Endothelial cell of umbilical vein (primary cell): Measurements from ENCODE around the gene MOB2.

ENCODE experiments used
- CTCF ChIP-seq, 2 donors: IDR thresholded peaks; 1 replicate in 1 of 2; 2 replicates in 1 of 2; pipeline ENCODE4 v1.5.1; 2011; ENCODE audit warnings: low read length in 2 of 2, mild to moderate bottlenecking in 2 of 2, moderate library complexity in 2 of 2, control low read depth in 1 of 2, inconsistent platforms in 1 of 2, low read depth in 1 of 2; ENCODE audit not compliant: insufficient read depth in 1 of 2; ENCODE audit errors: extremely low read depth in 1 of 2
- EZH2 ChIP-seq: IDR thresholded peaks from 2 replicates; pipeline ENCODE4 v1.6.1; 2012; ENCODE audit warnings: borderline replicate concordance, low read depth, mild to moderate bottlenecking, moderate library complexity, low read length, inconsistent platforms; ENCODE audit not compliant: severe bottlenecking
- FOS ChIP-seq: IDR thresholded peaks from 2 replicates; pipeline ENCODE4 v1.6.1; 2011; ENCODE audit warnings: mild to moderate bottlenecking, low read length, moderate library complexity, borderline replicate concordance; ENCODE audit not compliant: insufficient read depth
- POLR2AphosphoS5 ChIP-seq: IDR thresholded peaks from 2 replicates; pipeline ENCODE4 v1.6.1; 2012; ENCODE audit warnings: low read depth, mild to moderate bottlenecking, control low read depth, low read length, moderate library complexity; ENCODE audit not compliant: insufficient read depth

GRCh38 chr11:1425006-1425405, 61.6 kb downstream of the MOB2 start:
- TF ChIP-seq CTCF (IDR thresholded peaks at IDR 0.05; ENCODE audit: extremely low read depth in 1 of 2, insufficient read depth in 1 of 2, low read depth in 1 of 2, low read length in 2 of 2) = no peak
- TF ChIP-seq POLR2AphosphoS5 = no peak
- TF ChIP-seq FOS = no peak
- no peak for TF ChIP-seq EZH2
